CD1c-positive myeloid dendritic cell (primary cell): ENCODE data around the gene NPBWR2.

ENCODE experiments used
- DNase-seq: peaks from one replicate; pipeline ENCODE4 v3.0.0-alpha.2; 2016; ENCODE audit errors: extremely low spot score

The NPBWR2 gene, protein sequence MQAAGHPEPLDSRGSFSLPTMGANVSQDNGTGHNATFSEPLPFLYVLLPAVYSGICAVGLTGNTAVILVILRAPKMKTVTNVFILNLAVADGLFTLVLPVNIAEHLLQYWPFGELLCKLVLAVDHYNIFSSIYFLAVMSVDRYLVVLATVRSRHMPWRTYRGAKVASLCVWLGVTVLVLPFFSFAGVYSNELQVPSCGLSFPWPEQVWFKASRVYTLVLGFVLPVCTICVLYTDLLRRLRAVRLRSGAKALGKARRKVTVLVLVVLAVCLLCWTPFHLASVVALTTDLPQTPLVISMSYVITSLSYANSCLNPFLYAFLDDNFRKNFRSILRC

DNA sequence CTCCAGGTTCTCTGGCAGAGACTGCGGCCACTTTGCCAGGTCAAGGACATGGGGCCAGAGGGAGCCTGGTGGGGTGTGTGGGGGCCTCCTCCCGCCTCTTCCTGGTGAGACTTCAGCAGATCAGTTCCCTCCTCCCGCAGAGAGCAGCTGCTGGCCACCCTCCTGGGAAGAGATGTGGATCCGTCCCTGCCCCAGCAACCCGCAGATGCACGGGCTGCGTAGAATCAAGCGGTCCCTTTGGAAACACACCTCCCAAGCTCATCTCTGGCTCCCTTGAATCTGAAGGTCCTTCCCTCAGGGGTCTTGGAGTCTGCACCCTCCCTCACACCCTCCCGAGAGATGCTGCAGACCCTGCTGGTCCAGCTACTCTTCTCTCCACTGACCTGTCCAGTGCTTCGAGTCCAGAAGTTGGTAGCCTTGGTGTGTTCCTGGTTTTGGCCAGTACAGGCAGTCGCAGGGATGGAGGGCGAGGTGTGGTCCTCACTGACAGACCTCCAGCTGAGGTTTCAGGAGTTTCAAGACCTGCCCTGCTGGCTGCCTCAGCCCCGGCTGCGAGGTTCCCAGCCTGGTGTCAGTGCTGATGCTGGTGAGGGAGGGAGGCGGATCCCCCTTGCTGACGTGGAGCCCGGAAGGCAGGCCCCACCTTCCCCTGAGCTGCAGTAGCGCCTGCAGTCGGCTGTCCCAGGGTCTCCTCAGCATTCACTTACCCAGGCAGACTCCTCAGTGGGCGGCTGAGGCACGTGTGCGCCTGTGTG is at the start of gene NPBWR2:
TSS of gene NPBWR2 (minus strand) at position 585 of the 755 bp plus-strand sequence. CDS start 734 bp downstream, outside the sequence.
- DNase-seq: peak; percentile 15

- no peak for DNase-seq
Measured at GRCh38 chr20:64156136-64156885, 48.9 kb upstream of the NPBWR2 start.

DNA sequence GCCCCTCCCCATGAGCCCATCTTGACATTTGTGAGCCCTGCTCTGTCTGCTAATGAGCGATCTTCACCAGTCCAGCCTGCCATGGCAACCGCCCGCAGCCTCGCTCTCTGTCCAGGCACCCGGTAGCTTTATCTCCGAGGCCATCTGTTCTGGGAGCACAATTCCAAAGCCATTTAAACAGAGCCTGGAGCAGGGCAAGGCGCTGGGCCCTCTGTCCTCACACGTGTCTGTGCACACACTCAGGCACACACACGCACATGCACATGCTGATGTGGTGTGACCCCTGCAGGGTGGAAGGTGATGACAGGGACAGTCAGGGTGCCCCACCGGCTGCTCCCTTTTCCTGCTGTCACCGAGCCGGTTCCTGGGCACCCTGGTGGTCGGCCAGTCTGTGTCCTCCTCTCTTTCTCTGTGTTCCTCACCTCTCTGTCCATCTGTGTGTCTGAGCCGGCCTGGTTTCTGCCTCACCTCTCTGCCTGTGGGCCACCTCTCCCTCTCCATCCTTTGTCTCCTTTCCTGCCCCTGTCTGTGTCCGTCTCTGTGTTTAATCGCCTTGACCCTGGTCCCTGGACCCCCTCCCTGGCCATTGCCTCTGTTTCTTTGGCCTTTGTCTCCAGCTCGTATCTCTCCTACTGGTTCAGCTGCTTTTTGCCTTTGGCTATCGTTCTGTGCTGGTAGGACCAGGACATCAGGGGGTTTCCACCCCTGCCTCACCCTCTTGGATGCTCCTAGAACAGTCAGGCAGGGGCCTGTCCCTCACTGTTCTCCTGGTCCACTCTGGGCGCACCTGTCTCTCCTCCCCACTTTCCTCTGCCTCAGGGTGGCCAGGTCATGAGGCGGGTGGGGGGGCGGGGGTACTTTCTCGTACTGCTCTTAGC is 48.1 kb upstream of the NPBWR2 start:
- no peak for DNase-seq

DNA sequence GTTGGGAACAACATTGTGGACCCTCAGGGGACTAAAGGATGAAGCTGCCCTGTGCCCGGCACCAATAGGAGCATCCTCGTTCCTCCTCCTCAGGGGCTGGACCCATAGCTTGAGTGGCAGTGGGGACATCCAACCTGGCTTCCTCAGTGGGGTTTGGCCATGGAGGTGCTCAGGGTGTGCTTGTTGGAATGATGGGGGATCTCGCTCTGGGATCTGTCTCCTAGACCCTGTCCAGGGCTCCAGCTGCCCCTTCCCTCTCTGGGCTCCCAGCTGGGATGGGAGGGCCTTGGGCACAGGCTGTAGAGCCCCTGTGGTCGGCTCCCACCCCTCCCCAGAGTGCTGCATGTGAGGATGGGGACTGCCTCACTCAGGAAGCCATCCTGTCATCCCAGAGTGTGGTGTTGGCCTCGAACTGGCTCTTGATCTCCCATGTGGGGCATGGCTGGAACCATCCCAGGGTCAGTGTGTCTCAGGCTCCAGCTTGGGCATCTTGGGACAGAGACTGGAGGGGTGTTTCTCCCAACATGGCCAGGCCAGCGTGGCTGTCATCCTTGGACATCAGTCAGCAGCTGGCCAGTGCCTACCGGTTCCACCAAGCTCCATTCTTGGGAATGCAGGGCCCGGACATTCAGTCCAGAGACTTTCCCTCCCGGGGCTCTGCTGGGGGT is 47.4 kb upstream of the NPBWR2 start:
- DNase-seq: no peak

- DNase-seq: no peak
Measured at GRCh38 chr20:64153861-64154589, 46.7 kb upstream of the NPBWR2 start.

DNA sequence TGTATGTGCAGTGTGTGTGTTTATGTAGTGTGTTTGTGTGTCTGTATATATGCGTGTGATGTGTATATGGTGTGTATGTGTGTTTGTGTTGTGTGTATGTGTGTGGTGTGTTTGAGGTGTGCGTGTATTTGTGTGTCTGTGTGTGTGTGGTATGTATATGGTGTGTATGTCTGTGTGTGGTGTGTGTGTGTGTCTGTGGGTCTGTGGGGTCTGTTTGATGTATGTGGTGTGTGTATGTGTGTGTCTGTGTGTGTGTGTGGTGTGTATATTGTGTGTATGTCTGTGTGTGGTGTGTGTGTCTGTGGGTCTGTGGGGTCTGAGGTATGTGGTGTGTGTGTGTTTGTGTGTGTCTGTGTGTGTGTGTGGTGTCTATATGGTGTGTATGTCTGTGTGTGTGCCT is 46.0 kb upstream of the NPBWR2 start:
- no peak for DNase-seq

DNA sequence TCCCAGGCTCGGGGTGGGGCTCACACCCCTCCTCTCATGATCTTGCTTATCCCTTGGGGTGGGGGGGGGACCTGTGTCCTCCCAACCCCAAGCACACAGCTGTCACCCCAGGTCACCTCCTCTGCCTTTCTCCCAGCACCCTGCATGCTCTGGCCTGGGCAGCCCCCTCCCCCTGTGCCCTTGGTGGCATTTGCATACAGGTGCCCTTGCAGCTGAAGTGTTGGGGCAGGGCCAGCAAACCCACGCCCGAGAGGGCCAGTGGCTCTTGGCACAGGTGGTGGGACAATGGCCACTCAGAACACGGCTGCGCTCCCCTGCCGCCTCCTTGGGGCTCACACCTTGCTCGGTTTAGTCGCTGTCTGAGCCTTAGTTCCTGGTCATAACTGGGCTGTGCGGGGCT is 45.5 kb upstream of the NPBWR2 start:
- DNase-seq: no peak

DNA sequence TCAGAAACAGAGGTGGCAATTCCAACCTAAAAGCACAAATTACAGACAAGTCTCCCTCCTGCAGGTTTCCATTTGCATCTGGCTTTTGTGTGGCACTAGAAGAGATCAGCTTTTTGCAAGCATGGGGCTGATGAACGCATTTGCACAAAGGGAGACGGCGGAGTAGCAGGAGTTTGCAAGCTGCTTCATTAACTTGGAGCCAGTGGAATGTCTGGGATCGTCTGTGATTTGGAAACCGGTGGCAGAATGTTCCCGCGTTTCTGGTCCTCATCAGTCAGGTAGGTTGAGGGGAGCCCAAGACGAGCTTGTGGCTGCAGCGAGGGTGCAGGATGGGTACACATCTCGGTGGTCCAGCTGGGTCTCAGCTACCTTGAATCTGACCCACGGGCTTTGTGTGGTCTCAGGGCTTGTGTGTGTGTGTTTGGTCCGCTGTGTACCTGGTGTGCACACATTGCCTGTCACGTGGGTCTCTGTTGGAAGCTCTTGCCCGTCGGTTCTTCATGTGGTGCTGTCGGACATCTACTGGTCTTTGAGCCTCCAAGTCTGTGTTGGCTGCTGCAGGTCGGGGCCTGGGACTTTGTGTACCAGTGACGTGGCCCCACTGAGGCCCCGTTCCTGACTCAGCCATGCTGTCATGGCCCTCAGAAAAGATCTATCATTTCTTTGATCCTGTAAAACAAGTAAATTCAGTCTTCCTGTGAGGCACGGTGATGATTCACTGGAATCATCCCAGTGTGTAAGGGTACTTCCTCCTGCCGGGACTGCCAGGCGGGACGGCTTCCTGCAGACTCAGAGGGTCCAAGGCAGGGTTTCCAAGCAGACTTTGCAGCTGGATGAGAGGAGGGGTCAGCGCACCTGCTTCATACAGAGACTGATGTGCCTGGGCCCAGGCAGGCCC is 44.5 kb upstream of the NPBWR2 start:
- DNase-seq: no peak

DNA sequence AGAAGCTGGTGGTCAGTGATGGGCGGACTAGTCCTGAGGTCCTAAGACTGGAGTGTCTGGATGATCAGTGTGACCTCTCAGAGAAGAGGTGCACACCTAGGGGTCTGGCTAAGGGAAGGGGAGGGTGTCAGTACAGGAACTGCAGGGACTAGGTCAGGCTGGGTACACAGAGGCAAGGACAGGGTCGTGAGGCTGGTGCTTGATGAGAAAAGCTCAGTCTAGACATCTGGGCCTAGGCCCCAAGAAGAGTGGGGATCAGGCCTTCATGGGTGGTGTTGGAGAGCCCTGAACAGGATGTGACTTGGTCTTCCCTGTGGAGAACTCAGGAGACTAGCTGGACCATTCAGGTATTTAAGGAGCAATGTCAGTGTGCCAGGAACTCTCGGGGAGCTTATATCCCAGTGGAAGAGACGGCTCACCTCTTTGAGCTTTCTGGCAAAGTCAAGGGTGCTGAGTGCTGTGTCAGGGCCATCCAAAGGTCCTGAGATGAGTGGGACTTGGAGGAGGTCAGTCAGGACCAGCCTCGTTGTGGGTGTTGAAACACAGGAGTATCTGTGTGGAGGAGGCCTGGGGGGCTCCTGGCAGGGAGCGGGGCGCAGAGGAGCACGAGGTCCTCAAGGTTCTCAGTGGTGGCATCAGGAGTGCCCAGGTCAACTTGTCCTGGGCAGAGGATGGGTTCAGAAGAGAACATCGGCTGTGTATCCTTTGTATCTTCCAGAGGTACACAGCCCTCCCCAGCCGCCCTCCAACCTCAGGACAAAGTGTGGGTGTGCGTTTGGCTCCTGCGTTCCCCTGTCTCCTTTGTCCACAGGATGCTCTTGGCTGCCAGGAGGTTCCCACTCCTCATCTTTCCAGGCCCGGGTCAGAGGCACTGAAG is 43.6 kb upstream of the NPBWR2 start:
- DNase-seq: no peak

DNA sequence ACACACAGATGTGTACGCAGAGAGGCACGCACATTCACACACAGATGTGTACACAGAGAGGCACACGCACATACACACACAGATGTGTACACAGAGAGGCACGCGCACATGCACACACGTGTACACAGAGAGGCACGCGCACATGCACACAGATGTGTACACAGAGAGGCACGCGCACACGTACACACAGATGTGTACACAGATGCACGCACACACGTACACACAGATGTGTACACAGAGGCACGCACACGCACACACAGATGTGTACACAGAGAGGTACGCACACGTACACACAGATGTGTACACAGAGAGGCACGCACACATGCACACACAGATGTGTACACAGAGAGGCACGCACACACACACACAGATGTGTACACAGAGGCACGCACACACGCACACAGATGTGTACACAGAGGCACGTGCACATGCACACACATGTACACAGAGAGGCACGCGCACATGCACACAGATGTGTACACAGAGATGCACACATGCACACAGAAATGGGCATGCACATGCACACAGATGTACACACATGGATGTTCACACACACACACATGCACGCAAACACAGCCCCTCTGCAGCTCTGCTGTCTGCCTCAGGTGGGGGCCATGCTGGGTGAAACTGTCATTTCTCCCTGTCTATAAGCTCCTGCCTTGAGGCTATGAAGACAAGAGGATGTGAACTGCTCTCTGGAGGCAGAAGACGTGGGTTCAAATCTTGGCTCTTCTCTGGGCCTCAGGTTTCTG is 42.6 kb upstream of the NPBWR2 start:
- no peak for DNase-seq

DNA sequence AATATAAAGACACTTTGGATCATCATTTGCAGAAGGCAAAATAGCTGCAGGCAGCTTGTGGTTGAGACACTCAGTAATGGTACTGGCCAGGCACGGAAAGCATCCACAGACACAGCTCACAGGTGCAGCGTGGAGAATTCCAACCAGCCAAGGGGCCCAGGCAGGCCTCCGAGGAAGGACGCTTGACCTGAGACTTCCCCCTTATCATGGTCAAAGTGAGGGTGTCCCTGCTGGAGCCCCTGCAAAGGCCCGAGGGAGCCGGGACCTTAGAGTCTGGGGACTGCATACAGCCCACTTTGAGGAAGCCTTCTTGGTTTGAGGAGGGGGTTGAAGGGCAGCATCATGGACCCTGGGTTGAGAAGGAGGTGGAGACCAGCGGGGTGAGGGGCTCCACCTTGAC is 41.8 kb upstream of the NPBWR2 start:
- no peak for DNase-seq

DNA sequence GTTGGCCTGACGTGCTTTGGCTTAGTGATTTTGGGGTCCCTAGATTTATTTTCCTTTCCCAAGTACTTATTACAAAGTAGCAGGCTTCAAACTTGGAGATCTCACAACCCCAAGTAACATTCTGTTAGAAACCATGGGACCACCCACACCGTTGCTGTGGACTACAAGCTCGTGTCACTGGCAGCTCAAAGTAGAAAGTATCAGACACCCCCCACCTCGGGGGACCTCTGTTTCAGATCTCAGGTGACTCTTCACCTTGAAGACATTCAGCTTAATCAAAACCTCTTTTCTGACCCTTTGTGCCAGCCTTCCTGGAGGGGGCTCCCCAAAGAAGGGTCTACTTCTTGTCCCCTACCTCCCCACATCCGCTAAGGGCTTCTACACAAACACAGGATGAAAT is 41.2 kb upstream of the NPBWR2 start:
- DNase-seq: no peak

DNA sequence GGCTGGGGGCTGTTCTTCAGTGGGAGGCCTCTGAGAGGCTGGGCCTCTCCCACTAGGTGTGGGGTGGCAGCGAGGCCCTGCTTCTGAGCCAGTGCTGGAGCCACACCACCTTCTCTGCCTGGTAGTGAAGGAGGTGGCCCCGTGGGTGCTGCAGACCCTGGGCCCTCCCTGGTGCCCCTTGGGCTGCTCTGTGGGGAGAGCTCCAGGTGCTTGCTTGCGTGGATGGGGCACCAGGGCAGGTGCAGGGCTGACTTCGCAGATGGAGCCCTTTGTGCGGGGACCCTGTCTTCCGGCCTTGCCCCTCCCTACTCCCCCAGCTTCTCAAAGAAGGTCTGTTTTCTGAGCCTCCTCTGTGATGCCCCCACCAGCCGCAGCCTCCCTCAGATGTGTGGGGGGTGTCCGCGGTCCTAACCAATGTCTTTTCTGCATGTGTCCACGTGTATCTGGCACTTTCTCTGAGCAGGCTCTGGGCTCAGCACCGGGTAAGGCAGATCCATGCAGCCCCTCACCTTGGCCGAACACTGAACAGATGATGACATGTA is 39.6 kb upstream of the NPBWR2 start:
- no peak for DNase-seq

- no peak for DNase-seq
Measured at GRCh38 chr20:64146301-64146935, 39.1 kb upstream of the NPBWR2 start.

DNA sequence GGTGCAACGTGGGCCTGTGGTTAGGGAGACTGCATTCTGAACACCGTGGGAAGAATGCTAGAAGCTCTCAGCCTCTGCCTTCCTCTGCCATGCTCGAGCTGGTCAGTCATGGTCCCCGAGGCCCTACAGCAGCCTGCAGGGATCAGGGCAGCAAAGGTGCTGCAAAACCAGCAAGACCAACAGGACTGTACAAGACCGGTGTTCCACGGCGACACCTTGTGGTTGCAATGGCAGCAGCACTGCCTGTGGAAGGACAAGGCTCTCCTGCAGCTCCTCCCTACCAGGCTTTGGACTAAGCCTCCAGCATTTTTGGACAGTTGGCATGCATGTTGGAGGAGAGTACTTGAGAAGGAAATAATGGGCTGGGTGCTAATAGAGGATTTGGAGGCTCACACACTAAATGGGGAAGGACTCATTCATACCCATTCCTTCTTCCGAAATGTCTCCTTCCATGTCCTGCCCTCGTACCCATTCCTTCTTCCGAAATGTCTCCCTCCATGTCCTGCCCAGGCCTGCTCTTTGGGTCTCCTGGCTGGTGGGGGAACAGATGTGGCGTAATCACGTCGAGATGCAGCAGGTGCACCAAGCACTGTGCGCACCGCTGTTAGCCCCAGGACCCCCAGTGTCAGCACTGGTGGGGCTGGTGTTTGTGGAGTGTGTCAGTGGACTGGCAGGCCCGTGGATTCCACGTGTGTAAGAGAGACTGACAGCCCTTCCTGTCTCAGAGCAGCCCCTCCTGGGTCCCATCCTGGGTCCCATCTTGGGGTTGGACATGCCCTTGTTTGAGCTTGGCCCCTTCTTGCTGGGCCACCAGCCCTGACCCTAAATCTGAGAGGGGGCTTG is 38.3 kb upstream of the NPBWR2 start:
- DNase-seq: no peak
